Keratinocyte (primary cell): ENCODE measurements around the gene AFTPH.

Experiments used
- EZH2 ChIP-seq: IDR thresholded peaks from one replicate; pipeline ENCODE4 v1.6.1; 2012; ENCODE audit warnings: inconsistent platforms, mild to moderate bottlenecking, low read length, moderate library complexity
- TF ChIP-seq, protein P1 (sequence below), 3 experiments: IDR thresholded peaks in 1 of 3; conservative IDR thresholded peaks in 1 of 3; optimal IDR thresholded peaks in 1 of 3; 2 replicates in 2 of 3; 3 replicates in 1 of 3; pipeline versions ENCODE3 to v1.5.1; 2011; ENCODE audit warnings: low read length in 3 of 3, mild to moderate bottlenecking in 3 of 3, moderate library complexity in 2 of 3, control low read depth in 1 of 3, inconsistent platforms in 1 of 3; ENCODE audit not compliant: insufficient read depth in 2 of 3; ENCODE audit errors: extremely low read depth in 1 of 3

DNA sequence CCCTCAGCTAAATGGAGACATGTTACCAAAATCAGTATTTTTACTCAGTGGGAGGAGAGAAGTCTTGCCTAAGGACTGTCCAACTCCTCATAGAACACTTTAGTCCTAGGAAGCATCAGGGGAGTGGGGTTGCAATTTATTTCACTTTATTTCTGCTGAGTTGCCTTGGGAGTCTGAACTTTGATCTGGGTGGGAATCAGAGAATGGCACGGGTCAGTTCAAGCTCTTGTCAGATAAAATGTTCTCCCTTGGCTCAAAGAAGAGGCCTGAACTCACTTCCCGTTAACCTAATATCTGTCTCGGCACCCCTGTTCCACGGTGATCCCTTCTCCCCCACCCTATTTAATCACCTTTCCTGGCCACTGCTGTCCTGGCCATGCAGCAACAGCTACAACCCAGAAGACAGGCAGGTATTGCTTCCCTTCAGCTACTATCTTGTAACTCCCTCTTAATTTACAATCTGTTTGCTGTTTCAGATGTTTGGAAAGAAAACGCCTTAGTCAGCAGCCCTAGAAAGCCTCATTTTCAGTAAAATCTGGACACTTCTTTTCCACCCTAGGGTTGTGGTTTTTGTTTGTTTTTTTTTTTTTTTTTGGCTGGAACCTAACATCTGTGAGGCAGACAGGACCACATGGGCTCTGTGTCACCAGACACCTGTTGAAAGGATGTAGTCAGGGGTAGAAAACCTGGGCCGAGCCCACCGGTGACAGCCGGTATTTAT, 77.1 kb downstream of the AFTPH start:
- TF ChIP-seq, protein P1, sequence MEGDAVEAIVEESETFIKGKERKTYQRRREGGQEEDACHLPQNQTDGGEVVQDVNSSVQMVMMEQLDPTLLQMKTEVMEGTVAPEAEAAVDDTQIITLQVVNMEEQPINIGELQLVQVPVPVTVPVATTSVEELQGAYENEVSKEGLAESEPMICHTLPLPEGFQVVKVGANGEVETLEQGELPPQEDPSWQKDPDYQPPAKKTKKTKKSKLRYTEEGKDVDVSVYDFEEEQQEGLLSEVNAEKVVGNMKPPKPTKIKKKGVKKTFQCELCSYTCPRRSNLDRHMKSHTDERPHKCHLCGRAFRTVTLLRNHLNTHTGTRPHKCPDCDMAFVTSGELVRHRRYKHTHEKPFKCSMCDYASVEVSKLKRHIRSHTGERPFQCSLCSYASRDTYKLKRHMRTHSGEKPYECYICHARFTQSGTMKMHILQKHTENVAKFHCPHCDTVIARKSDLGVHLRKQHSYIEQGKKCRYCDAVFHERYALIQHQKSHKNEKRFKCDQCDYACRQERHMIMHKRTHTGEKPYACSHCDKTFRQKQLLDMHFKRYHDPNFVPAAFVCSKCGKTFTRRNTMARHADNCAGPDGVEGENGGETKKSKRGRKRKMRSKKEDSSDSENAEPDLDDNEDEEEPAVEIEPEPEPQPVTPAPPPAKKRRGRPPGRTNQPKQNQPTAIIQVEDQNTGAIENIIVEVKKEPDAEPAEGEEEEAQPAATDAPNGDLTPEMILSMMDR (optimal IDR thresholded peaks at IDR 0.05 in 1 of 3, IDR thresholded peaks at IDR 0.05 in 1 of 3, conservative IDR thresholded peaks at IDR 0.05 in 1 of 3; ENCODE audit: extremely low read depth in 1 of 3, insufficient read depth in 2 of 3, low read length in 3 of 3) = no peak
- no peak for TF ChIP-seq EZH2
